LNCAP (cell line): ENCODE data around the gene TRIM46.

Source experiments
- TF ChIP-seq, protein P1 (sequence below): fragments of 450-650 bp; IDR thresholded peaks from 2 replicates; pipeline ENCODE4 v1.5.1; 2017; ENCODE audit warnings: mild to moderate bottlenecking

TRIM46 gene

DNA sequence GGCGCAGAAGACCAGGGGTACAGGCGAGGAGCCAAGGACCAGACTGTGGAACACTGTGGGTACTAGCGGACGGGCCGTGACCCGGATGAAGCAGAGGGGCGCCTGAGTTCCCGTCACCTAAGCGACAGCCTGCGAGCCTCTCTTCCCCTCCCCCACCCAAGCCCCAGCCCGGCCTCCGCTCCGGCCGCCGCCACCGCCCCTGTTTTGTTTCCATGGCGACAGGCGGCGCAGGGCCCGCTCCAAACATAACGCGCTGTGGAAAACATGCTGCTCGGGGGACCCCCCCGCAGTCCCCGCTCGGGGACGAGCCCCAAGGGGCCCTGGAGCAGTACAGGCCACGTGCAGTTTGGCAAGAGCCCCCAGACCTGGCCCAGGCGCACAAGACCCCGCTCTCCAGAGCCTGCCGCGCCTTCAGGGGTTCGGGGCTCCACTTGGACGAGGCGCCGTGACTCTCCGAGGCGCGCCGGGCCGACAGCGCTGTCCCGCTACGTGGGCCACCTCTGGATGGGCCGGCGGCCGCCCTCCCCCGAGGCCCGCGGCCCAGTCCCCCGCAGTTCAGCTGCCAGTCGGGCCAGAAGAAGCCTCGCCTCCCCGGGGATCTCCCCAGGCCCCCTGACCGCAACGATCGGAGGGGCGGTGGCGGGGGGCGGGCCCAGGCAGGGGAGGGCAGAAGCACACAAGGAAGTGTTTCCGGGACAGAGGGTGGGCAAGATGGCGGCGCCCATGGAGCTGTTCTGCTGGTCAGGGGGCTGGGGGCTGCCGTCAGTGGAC lies 35.1 kb downstream of the TRIM46 start, which contains the start of gene MTX1:
Gene MTX1, plus strand, starts transcription at position 155 of the 771 bp plus-strand sequence. Its CDS starts 110 bp downstream, at position 265.
- TF ChIP-seq, protein P1, sequence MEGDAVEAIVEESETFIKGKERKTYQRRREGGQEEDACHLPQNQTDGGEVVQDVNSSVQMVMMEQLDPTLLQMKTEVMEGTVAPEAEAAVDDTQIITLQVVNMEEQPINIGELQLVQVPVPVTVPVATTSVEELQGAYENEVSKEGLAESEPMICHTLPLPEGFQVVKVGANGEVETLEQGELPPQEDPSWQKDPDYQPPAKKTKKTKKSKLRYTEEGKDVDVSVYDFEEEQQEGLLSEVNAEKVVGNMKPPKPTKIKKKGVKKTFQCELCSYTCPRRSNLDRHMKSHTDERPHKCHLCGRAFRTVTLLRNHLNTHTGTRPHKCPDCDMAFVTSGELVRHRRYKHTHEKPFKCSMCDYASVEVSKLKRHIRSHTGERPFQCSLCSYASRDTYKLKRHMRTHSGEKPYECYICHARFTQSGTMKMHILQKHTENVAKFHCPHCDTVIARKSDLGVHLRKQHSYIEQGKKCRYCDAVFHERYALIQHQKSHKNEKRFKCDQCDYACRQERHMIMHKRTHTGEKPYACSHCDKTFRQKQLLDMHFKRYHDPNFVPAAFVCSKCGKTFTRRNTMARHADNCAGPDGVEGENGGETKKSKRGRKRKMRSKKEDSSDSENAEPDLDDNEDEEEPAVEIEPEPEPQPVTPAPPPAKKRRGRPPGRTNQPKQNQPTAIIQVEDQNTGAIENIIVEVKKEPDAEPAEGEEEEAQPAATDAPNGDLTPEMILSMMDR, result no peak

DNA sequence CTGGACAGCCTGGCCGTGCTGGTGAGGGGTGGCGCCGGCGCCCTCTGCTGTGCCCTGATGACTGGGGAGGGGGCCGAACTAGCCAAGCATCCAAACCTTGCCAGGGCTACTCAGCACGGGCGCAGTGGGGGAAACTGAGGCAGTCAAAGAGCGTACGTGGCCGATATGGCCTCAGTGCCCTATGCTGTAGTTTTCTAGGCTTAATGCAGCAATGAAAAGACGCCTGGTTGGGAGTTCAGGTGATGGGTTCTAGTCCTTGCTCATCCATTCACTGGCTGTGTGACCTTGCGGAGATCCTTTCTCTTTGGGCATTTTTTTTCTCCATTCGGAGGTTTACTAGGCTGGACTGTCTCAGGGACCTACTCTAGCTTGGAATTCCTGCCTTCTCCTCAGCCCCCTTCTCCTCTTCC lies 35.7 kb downstream of the TRIM46 start:
- TF ChIP-seq, protein P1, result no peak

DNA sequence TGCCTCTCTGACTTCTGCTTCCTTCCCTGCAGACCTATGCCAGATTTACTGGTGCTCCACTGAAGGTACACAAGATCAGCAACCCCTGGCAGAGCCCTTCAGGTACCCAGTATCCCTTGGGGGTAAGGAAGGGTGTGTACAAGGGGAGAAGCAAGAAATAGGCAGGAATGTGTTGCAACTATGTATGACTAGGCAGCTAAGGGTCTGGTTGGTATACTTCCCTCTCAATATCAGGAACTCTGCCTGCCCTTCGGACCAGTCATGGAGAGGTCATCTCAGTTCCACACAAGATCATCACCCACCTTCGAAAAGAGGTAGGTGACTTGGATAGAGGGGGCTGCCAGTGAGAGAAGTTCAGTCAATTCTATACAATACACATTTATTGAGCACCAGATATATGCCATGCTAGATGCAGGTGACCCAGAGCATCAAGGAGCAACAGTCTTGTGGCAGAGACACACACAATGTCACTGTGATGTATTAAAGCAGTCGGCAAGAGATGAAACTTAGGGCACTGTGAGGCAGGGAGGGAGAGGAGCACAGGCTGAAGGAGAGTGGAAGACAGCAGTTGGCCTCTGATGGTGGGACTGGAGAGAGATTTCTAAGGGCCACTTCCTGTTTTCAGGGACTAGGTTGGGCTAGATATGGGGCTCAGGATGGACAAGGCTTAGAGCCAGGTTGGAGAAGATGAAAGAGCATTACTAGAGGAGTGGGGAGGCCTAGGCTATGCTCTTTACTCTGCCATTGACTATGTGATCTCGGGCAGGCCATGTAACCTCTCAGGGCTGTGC lies 36.9 kb downstream of the TRIM46 start:
- TF ChIP-seq, protein P1, result no peak

GRCh38 chr1:155218854-155219591 lies 45.4 kb downstream of the TRIM46 start:
- TF ChIP-seq, protein P1, result no peak

GRCh38 chr1:155219592-155220031 lies 46.0 kb downstream of the TRIM46 start:
- TF ChIP-seq, protein P1, result no peak

DNA sequence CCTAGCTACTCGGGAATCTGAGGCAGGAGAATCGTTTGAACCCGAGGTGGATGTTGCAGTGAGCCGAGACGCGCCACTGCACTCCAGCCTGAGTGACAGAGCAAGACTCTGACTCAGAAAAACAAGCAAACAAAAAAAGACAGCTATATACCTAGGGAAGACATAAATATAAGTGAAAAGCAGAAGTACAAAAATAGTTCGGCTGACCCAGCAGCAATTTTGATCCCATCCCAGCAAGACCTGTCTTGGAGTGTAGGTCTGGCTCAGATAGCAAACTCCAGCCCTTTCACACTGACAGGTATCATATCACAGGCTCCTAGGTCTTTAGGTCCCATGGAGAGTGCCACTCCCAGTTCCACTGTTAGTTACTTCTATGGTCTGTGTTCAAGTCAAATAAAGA lies 49.4 kb downstream of the TRIM46 start:
- TF ChIP-seq, protein P1, result no peak

DNA sequence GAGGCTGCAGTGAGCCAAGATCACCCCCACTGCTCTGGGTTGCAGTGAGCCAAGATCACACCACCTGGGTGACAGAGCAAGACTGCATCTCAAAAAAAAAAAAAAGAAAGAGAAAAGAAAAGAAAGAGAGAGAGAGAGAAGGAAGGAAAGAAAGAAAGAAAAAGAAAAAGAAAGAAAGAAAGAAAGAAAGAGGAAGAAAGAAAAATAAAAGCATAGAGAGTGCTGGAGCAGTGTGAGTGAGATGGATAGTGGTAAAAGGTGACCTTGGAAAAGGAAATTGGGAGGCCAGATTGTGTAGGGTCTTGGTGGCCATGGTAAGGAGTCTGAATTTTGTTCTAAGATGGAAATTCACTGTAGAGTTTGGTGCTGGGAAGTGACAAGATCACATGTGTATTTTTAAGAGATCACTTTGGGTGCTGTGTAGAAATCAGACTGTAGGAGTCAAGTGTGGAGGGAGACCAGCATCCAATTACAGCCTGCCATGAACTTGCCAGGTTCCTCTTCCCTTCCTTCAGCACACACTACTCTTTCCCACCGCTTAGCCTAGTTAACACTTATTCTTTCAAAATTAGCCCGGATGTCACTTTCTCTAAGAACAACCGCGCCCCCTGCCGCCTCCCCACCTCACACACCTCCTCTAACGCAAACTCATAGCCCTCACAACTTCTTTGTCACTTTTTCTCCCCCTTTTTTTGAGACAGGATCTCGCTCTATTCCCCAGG lies 52.7 kb downstream of the TRIM46 start:
- TF ChIP-seq, protein P1, result peak; percentile 67; the same call in 1 of the 2 replicates
